Esophagus (tissue), 2 donors: Measurements from ENCODE around the gene CATSPER3. TPM values are rescaled to one million over a fixed set of nuclear protein-coding genes. Genes with fewer than 3 reads are reported as not detected.
A peak's percentile ranks its signal among the peaks of the same experiment; 100 is the strongest.

ENCODE experiments used
- H3K27ac ChIP-seq, 2 donors: one replicate each; pipeline ENCODE4 v1.5.1; 2013; ENCODE audit warnings: low read depth in 2 of 2, mild to moderate bottlenecking in 2 of 2, inconsistent platforms in 1 of 2, low read length in 1 of 2, moderate library complexity in 1 of 2
- H3K27me3 ChIP-seq, 2 donors: one replicate each; pipeline ENCODE4 v1.6.1; 2013; ENCODE audit warnings: low read length in 2 of 2, control low read depth in 1 of 2, mild to moderate bottlenecking in 1 of 2; ENCODE audit not compliant: insufficient read depth in 2 of 2, control insufficient read depth in 1 of 2
- H3K36me3 ChIP-seq, 2 donors: one replicate each; pipeline ENCODE4 v1.6.1; 2013; ENCODE audit warnings: low read length in 1 of 2; ENCODE audit not compliant: control insufficient read depth in 2 of 2, insufficient read depth in 2 of 2
- H3K4me1 ChIP-seq, 2 donors: one replicate each; pipeline ENCODE4 v1.6.1; 2013; ENCODE audit warnings: low read length in 1 of 2; ENCODE audit not compliant: control insufficient read depth in 2 of 2, insufficient read depth in 2 of 2
- H3K4me3 ChIP-seq, 2 donors: one replicate each; pipeline ENCODE4 v1.5.1; 2013; ENCODE audit warnings: low read length in 2 of 2, mild to moderate bottlenecking in 2 of 2, low read depth in 1 of 2, moderate library complexity in 1 of 2
- H3K9me3 ChIP-seq, 2 donors: one replicate each; pipeline ENCODE4 v1.6.1; 2013; ENCODE audit warnings: mild to moderate bottlenecking in 2 of 2, low read depth in 1 of 2, low read length in 1 of 2, moderate library complexity in 1 of 2; ENCODE audit not compliant: control insufficient read depth in 2 of 2, insufficient read depth in 1 of 2
- WGBS, 2 donors: extraction: QIAGEN DNeasy Blood & Tissue Kit; methylation state at CpG; one replicate each; pipeline ENCODE4 v1.1.7; 2013; 5-methylcytosine and 5-hydroxymethylcytosine counted together
- polyA plus RNA-seq, 2 donors: library from polyadenylated mRNA; stranded (reverse); fragments of 200-250 nt; gene quantifications; one replicate each; pipeline ENCODE4 v1.2.3, GENCODE V29; 2013
- donor health status: healthy with polysubstance abuse.
- donor health status: Bipolar disorder and iron deficiency.

CATSPER3 gene
- polyA plus RNA-seq, 2 donors = 0.34 to 0.55 TPM

DNA sequence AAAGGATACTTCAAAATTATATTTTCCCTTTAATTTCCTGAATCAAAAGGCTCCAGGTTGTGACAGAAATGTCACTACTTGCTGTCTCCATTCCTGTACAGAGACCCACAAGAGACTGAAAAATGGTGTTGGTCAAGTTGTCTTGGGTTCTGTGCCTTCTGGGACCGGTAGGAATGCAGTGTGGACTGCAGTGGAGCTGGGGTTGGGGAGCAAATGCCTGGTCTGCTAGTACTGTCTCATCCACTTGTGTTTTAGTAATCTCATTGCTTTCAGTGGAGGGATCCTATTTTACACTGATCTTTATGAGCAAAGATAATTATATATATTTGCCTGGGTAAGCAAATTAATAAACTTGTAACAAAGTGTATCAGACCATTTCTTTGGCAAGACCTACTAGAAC lies 24.2 kb upstream of the CATSPER3 start:
- H3K9me3 ChIP-seq = no peaks in the 10 kb centered on the region

GRCh38 chr5:134944630-134945029 lies 23.1 kb upstream of the CATSPER3 start:
- no peaks in the 10 kb centered on the region for H3K36me3 ChIP-seq
- peaks cover 0 to 4% of the 10 kb centered on the region in 2 donors for H3K4me1 ChIP-seq
- no peaks in the 10 kb centered on the region for H3K27me3 ChIP-seq
- 82 to 83% methylated on average over 1 of the region's 1 CpG for WGBS, 2 donors
- no peak overlapping the region for H3K4me3 ChIP-seq
- no peak overlapping the region for H3K27ac ChIP-seq
- no peaks in the 10 kb centered on the region for H3K9me3 ChIP-seq

More for the DNA sequence above, 24.2 kb upstream of the CATSPER3 start:
- H3K4me1 ChIP-seq = no peaks in the 10 kb centered on the region
- H3K27ac ChIP-seq = no peak overlapping the region
- 77 to 87% methylated on average over 1 of the region's 1 CpG for WGBS, 2 donors
- no peaks in the 10 kb centered on the region for H3K27me3 ChIP-seq
- peaks cover 0 to 3% of the 10 kb centered on the region in 2 donors for H3K36me3 ChIP-seq
- no peak overlapping the region for H3K4me3 ChIP-seq

DNA sequence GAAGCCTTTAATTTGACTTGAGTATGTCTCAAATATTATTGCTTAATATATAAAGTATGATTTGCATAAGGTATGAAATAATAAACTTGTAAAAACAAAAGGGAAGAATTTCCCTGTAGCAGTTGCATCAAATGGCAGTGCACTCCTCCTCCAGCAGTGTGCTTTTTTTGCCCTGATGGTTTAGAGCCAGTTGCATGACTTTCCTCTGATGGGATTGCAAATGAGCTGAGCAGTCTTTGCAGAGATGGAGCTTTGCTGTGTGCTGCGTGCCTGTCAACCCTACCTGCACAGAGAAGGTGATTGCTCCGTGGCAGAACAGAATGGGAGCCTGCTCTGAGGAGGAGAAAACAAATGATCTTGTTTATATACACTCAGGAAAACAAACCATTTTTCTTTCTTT lies 22.7 kb upstream of the CATSPER3 start:
- Histone ChIP-seq H3K4me3 (no peak overlapping the region), H3K9me3 (no peaks in the 10 kb centered on the region), H3K27me3 (no peaks in the 10 kb centered on the region), H3K36me3 (no peaks in the 10 kb centered on the region), H3K4me1 (peaks cover 0 to 4% of the 10 kb centered on the region in 2 donors), H3K27ac (no peak overlapping the region)
- 88 to 90% methylated on average over 2 of the region's 2 CpGs for WGBS, 2 donors

DNA sequence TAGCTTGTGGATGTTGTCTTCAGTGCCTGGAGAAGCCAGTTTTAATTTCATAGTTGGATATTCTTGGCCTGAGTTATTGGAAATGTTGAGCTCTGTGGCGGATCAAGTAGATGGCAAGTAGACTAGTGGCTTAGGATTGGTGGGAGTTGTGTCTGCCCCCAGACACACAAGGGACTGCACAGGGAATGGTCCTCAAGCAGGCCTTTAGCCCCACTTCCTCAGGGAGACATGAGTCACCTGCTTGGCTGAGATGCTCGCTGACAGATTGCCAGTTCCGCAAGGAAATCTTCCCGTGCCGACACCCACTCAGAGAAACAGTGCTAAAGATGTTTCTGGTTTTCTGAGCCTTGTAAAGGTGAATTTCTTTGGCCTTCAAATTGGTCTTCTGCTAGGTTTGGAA lies 18.8 kb upstream of the CATSPER3 start:
- Histone ChIP-seq H3K4me3 (no peak overlapping the region), H3K27me3 (no peaks in the 10 kb centered on the region), H3K27ac (no peak overlapping the region), H3K4me1 (peaks cover 0 to 4% of the 10 kb centered on the region in 2 donors), H3K36me3 (no peaks in the 10 kb centered on the region), H3K9me3 (no peaks in the 10 kb centered on the region)
- WGBS, 2 donors = 49 to 61% methylated on average over 5 of the region's 5 CpGs

DNA sequence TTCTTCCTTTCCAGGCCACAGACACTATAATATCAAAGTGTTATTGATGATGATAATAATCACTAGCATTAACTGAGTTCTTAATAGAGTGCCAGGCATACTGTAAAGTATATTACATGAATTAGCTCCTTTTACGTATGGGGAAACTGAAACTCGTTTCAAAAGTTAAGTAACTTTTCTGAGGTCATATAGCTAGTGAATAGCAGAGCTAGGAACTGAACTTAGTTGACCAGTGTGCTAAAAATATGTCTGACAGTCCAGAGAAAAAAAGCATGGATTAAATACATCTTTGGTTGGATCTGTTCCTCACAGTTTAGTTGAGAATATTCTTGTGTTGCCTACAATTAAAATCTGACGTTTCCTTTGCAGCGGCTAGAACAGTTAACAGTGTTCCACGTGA lies 18.4 kb upstream of the CATSPER3 start:
- WGBS, 2 donors = 56 to 68% methylated on average over 5 of the region's 5 CpGs
- Histone ChIP-seq H3K27me3 (no peaks in the 10 kb centered on the region), H3K36me3 (no peaks in the 10 kb centered on the region), H3K4me3 (no peak overlapping the region), H3K27ac (no peak overlapping the region), H3K9me3 (no peaks in the 10 kb centered on the region), H3K4me1 (peaks cover 0 to 4% of the 10 kb centered on the region in 2 donors)

DNA sequence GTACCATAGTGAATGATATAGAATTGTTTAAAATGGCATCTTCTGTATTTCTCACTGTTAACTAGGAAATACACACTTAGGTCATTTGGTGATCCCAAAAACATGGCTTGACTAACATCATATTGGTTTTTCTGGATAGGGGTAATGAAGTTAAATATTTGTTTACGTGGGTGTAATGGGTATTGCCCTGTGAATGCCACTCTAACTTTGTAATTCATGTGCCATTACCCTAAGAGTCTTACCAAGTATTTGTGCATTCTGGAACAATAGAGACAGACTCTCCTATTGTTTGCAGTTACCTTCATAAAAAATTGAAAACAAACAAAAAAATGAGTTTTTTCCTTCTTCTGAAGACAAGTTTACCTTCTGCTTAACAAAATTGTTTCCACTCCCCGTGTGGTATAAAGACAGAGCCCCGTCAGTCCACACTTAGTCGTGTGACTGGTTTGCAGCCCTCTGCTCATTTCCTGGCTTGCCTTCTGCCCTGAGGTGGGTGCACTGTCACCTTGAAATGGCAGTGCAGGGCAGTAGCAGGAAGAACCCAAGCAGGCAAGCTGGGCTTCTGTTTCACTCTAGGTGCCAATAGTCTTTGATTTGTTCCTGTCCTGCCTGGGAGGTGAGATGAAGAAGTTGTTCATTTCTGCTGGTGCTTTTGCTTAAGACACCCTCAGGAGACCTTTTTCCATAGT lies 9.6 kb upstream of the CATSPER3 start:
- Histone ChIP-seq H3K9me3 (no peaks in the 10 kb centered on the region), H3K27ac (peak overlapping the region; percentile 6 to 45), H3K4me3 (no peak overlapping the region), H3K36me3 (peaks cover 0 to 8% of the 10 kb centered on the region in 2 donors), H3K4me1 (peaks cover 0 to 3% of the 10 kb centered on the region in 2 donors), H3K27me3 (no peaks in the 10 kb centered on the region)
- WGBS, 2 donors = 79 to 81% methylated on average over 4 of the region's 4 CpGs

- H3K36me3 ChIP-seq = peaks cover 0 to 8% of the 10 kb centered on the region in 2 donors
- peaks cover 0 to 3% of the 10 kb centered on the region in 2 donors for H3K4me1 ChIP-seq
- no peaks in the 10 kb centered on the region for H3K9me3 ChIP-seq
- H3K27me3 ChIP-seq = no peaks in the 10 kb centered on the region
- WGBS, 2 donors = 52% methylated on average over 3 of the region's 3 CpGs
- H3K4me3 ChIP-seq = no peak overlapping the region
- H3K27ac ChIP-seq = peak overlapping the region; percentile 45 to 63
Measured at GRCh38 chr5:134958755-134959154, 9.0 kb upstream of the CATSPER3 start.

- Histone ChIP-seq H3K4me3 (no peak overlapping the region), H3K27me3 (no peaks in the 10 kb centered on the region), H3K36me3 (peaks cover 0 to 10% of the 10 kb centered on the region in 2 donors), H3K27ac (no peak overlapping the region), H3K9me3 (no peaks in the 10 kb centered on the region), H3K4me1 (peaks cover 0 to 6% of the 10 kb centered on the region in 2 donors)
Measured at GRCh38 chr5:134963098-134963497, 4.6 kb upstream of the CATSPER3 start.

- Histone ChIP-seq H3K36me3 (peaks cover 0 to 10% of the 10 kb centered on the region in 2 donors), H3K27me3 (no peaks in the 10 kb centered on the region)
Measured at GRCh38 chr5:134964359-134965270, 3.1 kb upstream of the CATSPER3 start.

More at GRCh38 chr5:134964359-134965270, 3.1 kb upstream of the CATSPER3 start:
- Histone ChIP-seq H3K4me1 (peaks cover 0 to 3% of the 10 kb centered on the region in 2 donors), H3K4me3 (no peak overlapping the region), H3K27ac (no peak overlapping the region), H3K9me3 (no peaks in the 10 kb centered on the region)
- WGBS, 2 donors = 83 to 87% methylated on average over 12 of the region's 12 CpGs
